GM23338 (cell line): ENCODE measurements around the gene SOX10. TPM values are rescaled to one million over a fixed set of nuclear protein-coding genes. Genes with fewer than 3 reads are reported as not detected.

Experiments used
- CTCF ChIP-seq, 2 experiments: fragments of 200-600 bp in 1 of 2; sonication (generic) in 1 of 2; conservative IDR thresholded peaks; 2 replicates each; pipeline versions ENCODE4 v1.5.1 to v1.6.1; 2016 to 2017; ENCODE audit warnings: antibody characterized with exemption in 2 of 2, low read depth in 2 of 2, mild to moderate bottlenecking in 2 of 2, moderate library complexity in 1 of 2
- JUNB ChIP-seq: IDR thresholded peaks from one replicate; pipeline ENCODE4 v1.6.1; 2016; ENCODE audit warnings: antibody characterized with exemption; ENCODE audit not compliant: unreplicated experiment
- STAT1 ChIP-seq: IDR thresholded peaks from one replicate; pipeline ENCODE4 v1.6.1; 2016; ENCODE audit warnings: antibody characterized with exemption; ENCODE audit not compliant: unreplicated experiment
- microRNA-seq: library from miRNA; unstranded; fragments of <30 nt; microRNA quantifications from one replicate; pipeline ENCODE4, GENCODE V29; 2017
- polyA plus RNA-seq: library from polyadenylated mRNA; unstranded; fragments of >200 nt; fragmentation: Nextera tagmentation; extraction: Ambion mirVana; gene quantifications from 2 replicates; pipeline ENCODE4 v1.2.1, GENCODE V29; 2016
- total RNA-seq: library from RNA; depleted of rRNA; stranded (reverse); fragments of >200 nt; shearing (Covaris generic); gene quantifications from 2 replicates; pipeline ENCODE4 v1.2.3, GENCODE V29; 2014; rRNA removed
- TF ChIP-seq, protein P1 (sequence below): IDR thresholded peaks from one replicate; pipeline ENCODE4 v1.6.1; 2018; ENCODE audit warnings: antibody characterized with exemption; ENCODE audit not compliant: unreplicated experiment

SOX10 gene
- total and polyA plus RNA-seq, 2 experiments from 2014 or later, result 1.1 to 2.1 TPM

DNA sequence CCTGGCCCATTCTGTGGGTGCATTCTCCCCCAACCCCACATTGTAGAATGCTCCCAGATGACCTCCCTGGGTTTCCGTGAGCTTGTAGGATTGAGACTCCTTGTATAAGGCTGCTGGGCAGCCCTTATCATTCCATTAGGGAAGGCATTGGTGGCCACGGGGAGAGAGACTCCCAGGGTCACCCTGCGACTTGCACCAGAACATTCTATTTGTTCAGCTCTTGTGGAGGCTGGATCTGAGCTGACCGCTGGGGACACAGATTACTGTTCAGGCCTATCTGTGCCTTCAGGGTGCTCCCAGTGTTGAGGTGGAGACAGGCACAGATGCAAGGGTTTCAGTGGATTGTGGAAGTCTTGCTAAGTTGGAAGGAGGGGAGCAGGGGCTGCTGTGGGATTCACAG lies 60.4 kb downstream of the SOX10 start (continued):
- TF ChIP-seq, protein P1, sequence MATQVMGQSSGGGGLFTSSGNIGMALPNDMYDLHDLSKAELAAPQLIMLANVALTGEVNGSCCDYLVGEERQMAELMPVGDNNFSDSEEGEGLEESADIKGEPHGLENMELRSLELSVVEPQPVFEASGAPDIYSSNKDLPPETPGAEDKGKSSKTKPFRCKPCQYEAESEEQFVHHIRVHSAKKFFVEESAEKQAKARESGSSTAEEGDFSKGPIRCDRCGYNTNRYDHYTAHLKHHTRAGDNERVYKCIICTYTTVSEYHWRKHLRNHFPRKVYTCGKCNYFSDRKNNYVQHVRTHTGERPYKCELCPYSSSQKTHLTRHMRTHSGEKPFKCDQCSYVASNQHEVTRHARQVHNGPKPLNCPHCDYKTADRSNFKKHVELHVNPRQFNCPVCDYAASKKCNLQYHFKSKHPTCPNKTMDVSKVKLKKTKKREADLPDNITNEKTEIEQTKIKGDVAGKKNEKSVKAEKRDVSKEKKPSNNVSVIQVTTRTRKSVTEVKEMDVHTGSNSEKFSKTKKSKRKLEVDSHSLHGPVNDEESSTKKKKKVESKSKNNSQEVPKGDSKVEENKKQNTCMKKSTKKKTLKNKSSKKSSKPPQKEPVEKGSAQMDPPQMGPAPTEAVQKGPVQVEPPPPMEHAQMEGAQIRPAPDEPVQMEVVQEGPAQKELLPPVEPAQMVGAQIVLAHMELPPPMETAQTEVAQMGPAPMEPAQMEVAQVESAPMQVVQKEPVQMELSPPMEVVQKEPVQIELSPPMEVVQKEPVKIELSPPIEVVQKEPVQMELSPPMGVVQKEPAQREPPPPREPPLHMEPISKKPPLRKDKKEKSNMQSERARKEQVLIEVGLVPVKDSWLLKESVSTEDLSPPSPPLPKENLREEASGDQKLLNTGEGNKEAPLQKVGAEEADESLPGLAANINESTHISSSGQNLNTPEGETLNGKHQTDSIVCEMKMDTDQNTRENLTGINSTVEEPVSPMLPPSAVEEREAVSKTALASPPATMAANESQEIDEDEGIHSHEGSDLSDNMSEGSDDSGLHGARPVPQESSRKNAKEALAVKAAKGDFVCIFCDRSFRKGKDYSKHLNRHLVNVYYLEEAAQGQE, result no peak
- TF ChIP-seq CTCF (conservative IDR thresholded peaks at IDR 0.05; ENCODE audit: low read depth in 2 of 2) (no peak), STAT1 (no peak), JUNB (no peak)

Small RNA genes lying within 50 kb of the gene (microRNA-seq; reads per million reads assigned to microRNA genes)
- not detected for gene MIR4534
- 0.89 reads per million for gene MIR6820

Other genes with a start within 250 kb of the SOX10 start
- gene GCAT, start 176.6 kb downstream of the SOX10 start, total RNA-seq, result 61.3 and 87.3 TPM in 2 replicates
- gene GCAT, start 176.6 kb downstream of the SOX10 start, polyA plus RNA-seq, result 36.8 and 39.1 TPM in 2 replicates
- gene GALR3, start 161.2 kb downstream of the SOX10 start, total RNA-seq, result 0.23 and 0.63 TPM in 2 replicates
- 0.36 TPM in 1 of 2 replicates, not detected in the other for gene GALR3, start 161.2 kb downstream of the SOX10 start, polyA plus RNA-seq
- gene ANKRD54, start 140.2 kb downstream of the SOX10 start, total RNA-seq, result 13.0 and 13.6 TPM in 2 replicates
- 14.0 and 14.1 TPM in 2 replicates for gene ANKRD54, start 140.2 kb downstream of the SOX10 start, polyA plus RNA-seq
- gene EIF3L, start 135.1 kb downstream of the SOX10 start, total RNA-seq, result 420 and 459 TPM in 2 replicates
- gene EIF3L, start 135.1 kb downstream of the SOX10 start, polyA plus RNA-seq, result 430 and 466 TPM in 2 replicates
- gene MICALL1, start 78.3 kb downstream of the SOX10 start, total RNA-seq, result 33.1 and 34.8 TPM in 2 replicates
- 4.8 and 5.9 TPM in 2 replicates for gene MICALL1, start 78.3 kb downstream of the SOX10 start, polyA plus RNA-seq
- 0.38 TPM in 1 of 2 replicates, not detected in the other for gene C22orf23, start 31.0 kb downstream of the SOX10 start, total RNA-seq
- gene C22orf23, start 31.0 kb downstream of the SOX10 start, polyA plus RNA-seq, result 0.64 TPM in 1 of 2 replicates, not detected in the other
- 64.6 and 144 TPM in 2 replicates for gene POLR2F, start 30.9 kb downstream of the SOX10 start, total RNA-seq
- 429 and 450 TPM in 2 replicates for gene POLR2F, start 30.9 kb downstream of the SOX10 start, polyA plus RNA-seq
- gene PICK1, start 72.8 kb upstream of the SOX10 start, total RNA-seq, result 28.3 and 36.2 TPM in 2 replicates
- gene PICK1, start 72.8 kb upstream of the SOX10 start, polyA plus RNA-seq, result 14.0 and 15.9 TPM in 2 replicates
- gene SLC16A8, start 99.6 kb upstream of the SOX10 start, total RNA-seq, result 0.66 and 1.0 TPM in 2 replicates
- gene SLC16A8, start 99.6 kb upstream of the SOX10 start, polyA plus RNA-seq, result 0.52 and 0.56 TPM in 2 replicates
- 3.9 and 5.6 TPM in 2 replicates for gene BAIAP2L2, start 126.1 kb upstream of the SOX10 start, total RNA-seq
- gene BAIAP2L2, start 126.1 kb upstream of the SOX10 start, polyA plus RNA-seq, result 5.6 and 7.6 TPM in 2 replicates
- 6.3 and 12.6 TPM in 2 replicates for gene PLA2G6, start 197.3 kb upstream of the SOX10 start, total RNA-seq
- gene PLA2G6, start 197.3 kb upstream of the SOX10 start, polyA plus RNA-seq, result 4.5 and 5.8 TPM in 2 replicates
- gene MAFF, start 217.4 kb upstream of the SOX10 start, total RNA-seq, result 7.7 and 8.9 TPM in 2 replicates
- gene MAFF, start 217.4 kb upstream of the SOX10 start, polyA plus RNA-seq, result 2.2 and 2.3 TPM in 2 replicates